Activated CD8-positive, alpha-beta memory T cell treated with anti-CD3 and anti-CD28 coated beads, Interleukin-2, amount 50 U/mL, for 1 hour (primary cell): ENCODE measurements around the gene PHF14.

Source experiments
- DNase-seq: peaks from one replicate; pipeline ENCODE4 v3.0.0-alpha.2; 2020; ENCODE audit errors: extremely low read depth

PHF14 gene

GRCh38 chr7:11208883-11209465 lies 235.3 kb downstream of the PHF14 start:
- DNase-seq = no peak

GRCh38 chr7:11210374-11210773 lies 236.7 kb downstream of the PHF14 start:
- no peak for DNase-seq

DNA sequence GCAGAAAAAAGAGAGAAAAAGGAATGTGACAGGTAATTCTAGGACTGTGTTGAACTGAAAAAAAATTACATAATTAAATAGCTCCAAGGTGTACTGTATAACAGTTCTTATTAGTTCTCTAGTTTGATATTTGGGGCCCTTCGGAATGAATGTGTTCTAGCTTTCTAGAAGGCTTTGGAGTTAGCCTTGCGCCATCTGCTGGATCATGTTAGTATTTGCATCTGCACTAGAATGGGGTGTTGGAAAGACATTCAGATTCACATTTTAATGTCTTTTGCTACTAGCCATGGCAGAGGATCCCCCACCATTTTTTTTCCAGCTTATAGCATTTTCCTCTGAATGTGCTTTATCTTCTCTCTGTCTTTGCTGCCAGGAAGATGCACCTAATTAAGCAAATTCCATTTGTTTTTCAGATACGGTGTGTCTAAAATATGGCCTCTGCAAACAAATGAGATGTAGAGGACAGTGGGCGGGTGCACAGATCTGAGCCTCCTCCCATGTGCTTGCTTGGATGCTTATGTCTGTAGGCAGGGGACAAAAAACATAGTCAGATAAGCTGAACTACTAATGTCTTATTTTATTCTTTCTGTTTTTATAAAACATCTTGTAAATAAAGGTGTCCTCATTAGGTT lies 238.5 kb downstream of the PHF14 start:
- DNase-seq = no peak

GRCh38 chr7:11212816-11213215 lies 239.1 kb downstream of the PHF14 start:
- no peak for DNase-seq

DNA sequence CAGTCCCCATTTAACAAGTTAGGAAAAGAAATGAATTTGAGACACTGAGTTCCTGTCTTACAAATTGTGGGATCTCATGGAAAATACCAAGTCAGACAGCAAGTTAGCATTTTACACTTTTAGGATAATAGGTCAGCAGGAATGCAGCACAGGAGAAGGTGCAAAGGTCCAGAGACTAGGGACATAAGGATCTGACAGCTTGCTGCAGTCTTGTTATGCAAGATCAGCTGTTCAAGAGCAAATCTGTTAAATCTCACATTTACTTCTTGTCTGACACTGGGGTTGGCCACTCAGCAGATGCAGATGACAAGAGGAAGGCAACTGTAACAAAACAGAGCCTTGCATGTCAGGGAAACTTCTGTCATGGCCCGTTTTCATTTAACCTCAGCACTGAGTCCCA lies 239.6 kb downstream of the PHF14 start:
- no peak for DNase-seq

GRCh38 chr7:11216276-11216675 lies 242.6 kb downstream of the PHF14 start:
- no peak for DNase-seq

DNA sequence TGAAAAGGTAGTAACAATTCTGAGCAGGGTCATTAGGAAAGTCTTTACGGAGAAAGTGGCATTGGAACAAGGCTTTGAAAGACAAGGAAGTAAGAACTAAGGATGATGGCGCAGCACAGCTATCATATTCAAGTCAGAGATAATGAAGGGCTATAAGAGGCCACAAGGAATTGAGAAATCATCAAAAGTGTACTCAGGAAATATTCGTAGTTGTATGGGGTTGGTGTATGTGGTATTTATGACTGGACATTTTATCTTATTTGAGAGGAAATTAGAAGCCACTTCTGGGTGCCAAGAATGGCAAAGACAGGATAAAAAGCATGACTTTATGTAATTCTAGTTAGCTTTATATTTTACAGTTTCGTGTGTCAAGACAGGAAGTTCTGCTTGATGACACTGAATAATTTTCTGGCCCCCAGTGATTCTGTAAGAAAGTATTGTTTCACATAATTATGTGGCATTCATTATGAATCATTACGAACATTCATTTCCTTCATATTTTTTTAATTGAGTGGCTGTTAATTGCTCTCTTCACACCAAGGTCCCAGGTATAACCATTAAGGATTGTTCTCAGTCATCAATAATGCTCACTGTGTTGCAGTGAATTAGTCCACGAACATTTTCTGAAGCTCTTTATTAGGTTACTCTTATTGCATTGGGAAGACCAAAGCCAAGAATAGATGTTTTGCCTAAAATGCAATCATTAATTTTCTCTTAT lies 244.3 kb downstream of the PHF14 start:
- DNase-seq = no peak
